IgD-negative memory B cell (primary cell): Measurements from ENCODE around the gene HNRNPUL1. TPM values are rescaled to one million over a fixed set of nuclear protein-coding genes. Genes with fewer than 3 reads are reported as not detected.

ENCODE experiments used
- H3K27ac Mint-ChIP-seq, 3 donors: one replicate each; pipeline ENCODE4 v1.8.0; 2020 to 2022; ENCODE audit warnings: mild to moderate bottlenecking in 3 of 3, mixed read lengths in 3 of 3, moderate library complexity in 1 of 3
- H3K27me3 Mint-ChIP-seq: one replicate; pipeline ENCODE4 v1.8.0; 2021; ENCODE audit warnings: mixed read lengths
- H3K36me3 Mint-ChIP-seq: one replicate; pipeline ENCODE4 v1.8.0; 2020; ENCODE audit warnings: mild to moderate bottlenecking, mixed read lengths
- H3K4me1 Mint-ChIP-seq, 3 donors: one replicate each; pipeline ENCODE4 v1.8.0; 2020 to 2022; ENCODE audit warnings: mixed read lengths in 3 of 3, mild to moderate bottlenecking in 1 of 3
- H3K4me3 Mint-ChIP-seq, 4 donors: one replicate each; pipeline ENCODE4 v1.8.0; 2020 to 2022; ENCODE audit warnings: mild to moderate bottlenecking in 4 of 4, mixed read lengths in 4 of 4, moderate library complexity in 3 of 4
- H3K9me3 Mint-ChIP-seq, 3 donors: one replicate each; pipeline ENCODE4 v1.8.0; 2020 to 2021; ENCODE audit warnings: mixed read lengths in 3 of 3, mild to moderate bottlenecking in 1 of 3
- polyA plus RNA-seq: library from polyadenylated mRNA; unstranded; fragments of 300-500 nt; fragmentation: Illumina TruSeq; gene quantifications from one replicate; pipeline ENCODE4 v1.2.3, GENCODE V29; 2021

The HNRNPUL1 gene
- polyA plus RNA-seq, 1 donor from 2014 or later: 80.9 TPM

- H3K4me1 Mint-ChIP-seq: peaks cover 44 to 55% (median 50%) of the 10 kb centered on the region in 3 donors
- H3K4me3 Mint-ChIP-seq: peak overlapping the region in 2 of 4 donors; percentile 47 to 78
- no peaks in the 10 kb centered on the region for H3K9me3 Mint-ChIP-seq
- H3K27ac Mint-ChIP-seq: peak overlapping the region; percentile 99 to 100 (median 100)
- no peaks in the 10 kb centered on the region for H3K27me3 Mint-ChIP-seq
- peaks cover 3% of the 10 kb centered on the region for H3K36me3 Mint-ChIP-seq
Observed at GRCh38 chr19:41305927-41306793, 42.0 kb downstream of the HNRNPUL1 start.

DNA sequence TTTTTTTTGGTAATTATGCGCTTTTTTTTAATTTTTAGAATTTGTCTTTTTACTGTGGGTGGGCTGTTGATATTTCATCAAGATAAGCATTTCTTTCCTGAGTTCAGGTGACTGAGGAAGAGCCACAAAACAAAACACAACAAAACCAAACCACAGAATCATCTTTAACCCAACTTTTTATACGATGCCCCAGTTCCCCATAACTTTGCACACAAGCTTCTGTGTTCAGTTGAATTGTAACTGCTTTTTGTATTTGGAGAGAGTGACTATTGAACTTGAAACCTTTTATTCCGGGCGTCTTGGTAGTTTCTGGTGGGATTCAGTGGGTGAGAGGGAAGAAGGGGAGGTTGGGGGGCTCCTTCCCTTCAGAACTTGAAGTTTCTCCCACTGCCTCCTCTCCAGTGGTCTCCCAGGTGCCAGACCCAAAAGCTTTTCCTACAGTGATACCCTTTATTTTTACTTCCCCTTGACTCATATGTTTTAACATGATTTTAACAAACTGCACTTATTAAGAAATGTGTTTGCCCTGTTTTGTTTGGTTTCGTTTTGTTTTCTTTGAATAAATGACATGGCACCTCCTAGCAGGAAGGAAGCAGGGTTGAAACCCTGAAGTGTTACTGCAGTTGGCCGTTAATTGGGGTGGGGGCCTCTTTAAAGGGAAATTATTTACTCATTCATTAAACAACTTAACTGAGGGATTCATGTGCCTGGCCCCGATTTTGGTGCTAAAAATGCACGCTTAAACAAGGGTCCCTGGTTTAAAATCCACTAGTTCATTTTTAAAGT is 43.1 kb downstream of the HNRNPUL1 start:
- no peaks in the 10 kb centered on the region for H3K9me3 Mint-ChIP-seq
- no peaks in the 10 kb centered on the region for H3K27me3 Mint-ChIP-seq
- H3K36me3 Mint-ChIP-seq: peaks cover 5% of the 10 kb centered on the region
- H3K27ac Mint-ChIP-seq: peak overlapping the region; percentile 99 to 100 (median 100)
- peaks cover 41 to 51% (median 42%) of the 10 kb centered on the region in 3 donors for H3K4me1 Mint-ChIP-seq
- peak overlapping the region; percentile 13 to 88 (median 66) for H3K4me3 Mint-ChIP-seq

DNA sequence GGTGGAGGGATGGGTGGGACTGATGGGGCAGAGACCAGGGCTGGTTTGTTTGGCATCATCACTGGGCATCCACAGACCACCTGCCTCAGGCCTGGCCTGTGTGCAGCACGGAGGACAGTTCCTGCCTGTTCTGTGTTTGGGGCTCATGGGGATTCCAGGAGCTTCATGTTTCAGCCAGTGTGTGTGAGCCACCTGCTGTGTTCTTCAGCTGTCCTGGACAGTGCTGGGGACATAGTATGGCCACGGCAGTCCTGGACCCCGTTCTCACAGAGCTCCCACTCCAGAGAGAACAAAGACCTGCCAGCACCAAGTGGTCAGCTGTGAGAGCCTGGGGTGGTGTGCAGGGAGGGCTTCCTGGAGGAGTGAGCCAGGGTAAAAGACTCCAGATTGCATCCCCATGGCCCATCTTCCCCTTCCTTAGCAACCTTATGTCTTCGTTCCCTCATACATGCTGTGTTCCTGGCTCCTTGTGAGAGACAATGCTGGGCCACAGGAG is 43.8 kb downstream of the HNRNPUL1 start:
- peak overlapping the region; percentile 97 to 99 (median 99) for H3K4me3 Mint-ChIP-seq
- no peaks in the 10 kb centered on the region for H3K9me3 Mint-ChIP-seq
- H3K27me3 Mint-ChIP-seq: no peaks in the 10 kb centered on the region
- peaks cover 34 to 50% (median 39%) of the 10 kb centered on the region in 3 donors for H3K4me1 Mint-ChIP-seq
- peak overlapping the region; percentile 99 to 100 (median 100) for H3K27ac Mint-ChIP-seq
- H3K36me3 Mint-ChIP-seq: peaks cover 3% of the 10 kb centered on the region

DNA sequence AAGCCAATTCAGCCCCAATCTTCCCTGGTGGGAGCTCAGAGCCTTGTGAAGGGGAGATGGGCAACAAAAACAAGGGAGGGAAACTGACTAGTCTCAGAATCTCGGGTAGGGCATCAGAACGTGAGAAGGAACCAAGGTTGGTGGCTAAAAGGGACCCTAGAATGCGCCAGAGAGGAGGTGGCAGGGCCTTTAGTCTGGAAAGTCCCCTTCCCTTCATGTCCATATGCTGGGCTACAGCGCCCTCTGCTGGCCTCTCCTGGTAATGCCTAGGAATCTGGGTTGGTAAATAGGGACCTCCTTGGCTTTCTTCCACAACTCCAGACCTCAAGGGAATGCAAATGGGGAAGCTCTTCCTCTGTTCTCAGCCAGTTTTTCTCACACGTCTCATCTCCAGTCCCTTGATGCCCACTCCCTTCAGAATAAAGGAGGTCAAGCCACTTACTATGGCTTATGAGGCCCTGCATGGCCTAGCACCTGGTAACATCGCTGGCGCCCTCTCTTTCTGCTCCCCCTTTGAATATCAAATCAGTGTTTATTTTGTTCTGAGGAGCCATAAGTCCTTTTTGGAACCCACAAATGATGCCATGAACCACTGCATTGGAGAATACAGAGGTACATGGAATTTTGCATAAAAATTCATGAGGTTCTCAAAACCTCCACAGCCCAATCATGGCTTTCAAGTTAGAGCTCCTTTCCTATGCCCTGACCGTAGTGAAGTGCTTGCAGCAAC is 44.4 kb downstream of the HNRNPUL1 start:
- peaks cover 37 to 53% (median 38%) of the 10 kb centered on the region in 3 donors for H3K4me1 Mint-ChIP-seq
- H3K9me3 Mint-ChIP-seq: no peaks in the 10 kb centered on the region
- no peaks in the 10 kb centered on the region for H3K27me3 Mint-ChIP-seq
- peak overlapping the region; percentile 97 to 99 (median 99) for H3K4me3 Mint-ChIP-seq
- H3K27ac Mint-ChIP-seq: peak overlapping the region; percentile 99 to 100 (median 100)
- peaks cover 3% of the 10 kb centered on the region for H3K36me3 Mint-ChIP-seq

DNA sequence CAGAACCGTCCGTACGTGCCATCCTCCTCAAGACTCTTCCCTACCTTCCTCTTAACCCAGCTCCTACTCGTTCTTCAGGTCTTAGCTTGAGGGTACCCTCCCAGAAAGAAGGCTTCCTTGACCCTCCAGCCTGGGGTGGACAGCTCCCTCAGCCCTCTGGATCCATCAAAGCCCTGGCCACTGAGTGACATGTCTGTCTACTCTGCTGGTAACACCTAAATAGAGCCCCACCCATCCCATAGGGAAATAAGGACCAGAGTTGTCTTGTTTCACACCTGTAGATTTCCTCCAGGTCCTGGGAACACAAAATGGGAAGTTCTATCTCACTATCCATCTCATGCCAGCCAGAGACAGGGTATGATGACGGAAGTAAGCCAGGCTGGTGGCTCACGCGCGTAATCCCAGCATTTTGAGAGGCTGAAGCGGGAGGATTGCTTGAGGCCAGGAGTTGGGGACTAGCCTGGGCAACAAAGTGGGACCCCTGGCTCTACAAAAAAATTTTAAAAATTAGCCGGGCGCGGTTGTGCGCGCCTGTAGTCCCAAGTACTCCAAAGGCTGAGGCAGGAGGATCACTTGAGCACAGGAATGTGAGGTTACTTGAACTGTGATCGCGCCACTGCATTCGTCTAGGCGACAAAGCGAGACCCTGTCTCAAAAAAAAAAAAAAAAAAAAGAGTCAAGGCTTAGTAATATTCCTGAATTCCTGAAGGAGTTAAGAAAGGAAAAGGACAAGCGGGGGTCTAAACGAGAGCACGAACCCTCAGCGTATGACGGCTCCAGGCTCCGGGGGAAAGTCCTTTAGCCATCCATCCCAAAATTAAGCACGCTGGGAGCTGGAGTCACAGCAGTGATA is 45.2 kb downstream of the HNRNPUL1 start:
- Mint-ChIP-seq H3K27me3 (no peaks in the 10 kb centered on the region), H3K9me3 (no peaks in the 10 kb centered on the region), H3K36me3 (peaks cover 3% of the 10 kb centered on the region), H3K27ac (peak overlapping the region; percentile 99 to 100 (median 100)), H3K4me3 (peak overlapping the region; percentile 97 to 99 (median 99)), H3K4me1 (peaks cover 37 to 51% (median 37%) of the 10 kb centered on the region in 3 donors)

- peaks cover 37 to 48% (median 37%) of the 10 kb centered on the region in 3 donors for H3K4me1 Mint-ChIP-seq
- H3K27me3 Mint-ChIP-seq: no peaks in the 10 kb centered on the region
- H3K9me3 Mint-ChIP-seq: no peaks in the 10 kb centered on the region
- peaks cover 3% of the 10 kb centered on the region for H3K36me3 Mint-ChIP-seq
- H3K27ac Mint-ChIP-seq: peak within 1 kb of the TSS; percentile 99 to 100 (median 100)
- peak within 1 kb of the TSS; percentile 97 to 99 (median 99) for H3K4me3 Mint-ChIP-seq
Observed at GRCh38 chr19:41310033-41310831, 46.1 kb downstream of the HNRNPUL1 start, which contains the start of gene CCDC97. Gene CCDC97 (plus strand): TSS chr19:41310172. CDS start chr19:41310311, 139 bp downstream.

- H3K36me3 Mint-ChIP-seq: peaks cover 3% of the 10 kb centered on the region
Observed at GRCh38 chr19:41311072-41311471, 46.9 kb downstream of the HNRNPUL1 start.

DNA sequence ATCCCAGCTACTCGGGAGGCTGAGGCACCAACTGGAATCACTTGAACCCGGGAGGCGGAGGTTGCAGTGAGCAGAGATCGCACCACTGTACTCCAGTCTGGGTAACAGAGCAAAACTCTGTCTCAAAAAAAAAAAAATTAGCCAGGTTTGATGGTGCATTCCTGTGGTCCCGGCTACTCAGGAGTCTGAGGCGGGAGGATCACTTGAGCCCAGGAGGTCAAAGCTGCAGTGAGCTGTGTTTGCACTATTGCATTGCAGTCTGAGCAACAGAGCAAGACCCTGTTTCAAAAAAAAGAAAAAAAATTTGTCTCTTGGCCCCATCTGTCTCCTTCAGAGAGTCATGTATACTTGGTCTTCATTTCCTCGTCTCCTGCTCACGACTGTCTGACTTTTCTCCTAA is 47.4 kb downstream of the HNRNPUL1 start:
- Mint-ChIP-seq H3K4me1 (peaks cover 36 to 49% (median 40%) of the 10 kb centered on the region in 3 donors), H3K36me3 (peaks cover 3% of the 10 kb centered on the region), H3K4me3 (peak overlapping the region; percentile 70 to 99 (median 90)), H3K27me3 (no peaks in the 10 kb centered on the region), H3K27ac (peak overlapping the region in 1 of 3 donors; percentile 78), H3K9me3 (no peaks in the 10 kb centered on the region)

More at GRCh38 chr19:41311072-41311471, 46.9 kb downstream of the HNRNPUL1 start:
- Mint-ChIP-seq H3K9me3 (no peaks in the 10 kb centered on the region), H3K4me1 (peaks cover 37 to 49% (median 38%) of the 10 kb centered on the region in 3 donors), H3K4me3 (peak overlapping the region; percentile 97 to 99 (median 99)), H3K27me3 (no peaks in the 10 kb centered on the region), H3K27ac (peak overlapping the region in 2 of 3 donors; percentile 100)

DNA sequence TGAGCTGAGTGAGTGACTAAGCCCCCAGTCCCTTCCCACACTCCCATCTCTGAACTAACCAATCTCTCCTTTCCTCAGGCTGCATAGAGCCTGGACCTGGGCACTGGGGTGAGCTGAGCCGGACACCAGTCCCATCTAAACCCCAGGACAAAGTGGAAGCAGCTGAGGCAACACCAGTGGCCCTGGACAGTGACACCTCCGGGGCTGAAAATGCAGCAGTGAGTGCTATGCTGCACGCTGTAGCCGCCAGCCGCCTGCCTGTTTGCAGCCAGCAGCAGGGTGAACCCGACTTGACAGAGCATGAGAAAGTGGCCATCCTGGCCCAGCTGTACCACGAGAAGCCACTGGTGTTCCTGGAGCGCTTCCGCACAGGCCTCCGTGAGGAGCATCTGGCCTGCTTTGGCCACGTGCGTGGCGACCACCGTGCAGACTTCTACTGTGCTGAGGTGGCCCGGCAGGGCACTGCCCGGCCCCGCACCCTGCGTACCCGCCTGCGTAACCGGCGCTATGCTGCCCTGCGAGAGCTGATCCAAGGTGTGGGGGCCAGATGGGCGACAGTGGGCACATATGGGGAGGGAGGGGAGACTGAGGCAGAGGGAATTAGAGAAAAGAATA is 52.2 kb downstream of the HNRNPUL1 start:
- H3K36me3 Mint-ChIP-seq: peaks cover 5% of the 10 kb centered on the region
- peaks cover 12 to 17% (median 15%) of the 10 kb centered on the region in 3 donors for H3K4me1 Mint-ChIP-seq

DNA sequence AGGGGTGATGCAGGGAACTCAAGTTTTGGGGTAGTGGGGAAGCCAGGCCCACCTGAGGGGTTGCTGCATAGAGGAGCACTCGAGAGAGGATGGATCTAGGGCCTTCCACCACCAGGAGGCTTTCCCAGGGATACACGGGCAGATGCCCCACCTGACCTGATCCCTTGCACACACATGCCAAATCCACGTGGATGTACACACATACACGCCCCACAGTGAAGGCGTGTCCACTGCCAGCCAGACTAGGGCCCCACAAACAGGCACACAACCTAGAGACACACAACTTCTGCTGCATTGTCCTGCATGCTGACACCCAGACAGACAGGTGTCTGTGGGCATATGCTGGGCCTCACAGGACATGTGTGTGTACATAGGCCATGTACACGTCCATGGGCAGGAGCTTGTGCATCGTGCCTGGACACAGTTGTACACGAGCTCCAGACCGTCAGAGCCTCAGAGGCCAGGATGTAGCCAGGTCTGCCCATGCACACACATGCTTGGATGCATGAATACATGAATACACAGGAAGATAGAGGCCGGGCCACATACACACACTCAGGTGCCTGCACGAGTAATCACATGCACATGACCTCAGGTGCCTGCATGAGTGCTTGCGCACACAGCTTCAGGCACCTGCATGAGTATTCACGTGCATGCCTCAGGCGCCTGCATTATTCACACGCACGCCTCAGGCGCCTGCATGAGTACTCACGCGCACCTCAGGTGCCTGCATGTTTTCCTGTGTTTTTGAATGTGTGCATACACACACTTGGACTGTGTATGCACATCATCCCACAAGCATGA is 54.7 kb downstream of the HNRNPUL1 start:
- Mint-ChIP-seq H3K4me1 (peaks cover 9 to 10% (median 10%) of the 10 kb centered on the region in 3 donors), H3K4me3 (peak overlapping the region in 1 of 4 donors; percentile 6), H3K9me3 (no peaks in the 10 kb centered on the region), H3K27me3 (no peaks in the 10 kb centered on the region), H3K27ac (peak overlapping the region; percentile 63 to 90 (median 86)), H3K36me3 (peaks cover 2% of the 10 kb centered on the region)

More for the DNA sequence above, 52.2 kb downstream of the HNRNPUL1 start:
- no peaks in the 10 kb centered on the region for H3K9me3 Mint-ChIP-seq
- peak overlapping the region in 2 of 3 donors; percentile 27 to 88 for H3K27ac Mint-ChIP-seq
- no peaks in the 10 kb centered on the region for H3K27me3 Mint-ChIP-seq
- peak overlapping the region in 2 of 4 donors; percentile 24 to 65 for H3K4me3 Mint-ChIP-seq

DNA sequence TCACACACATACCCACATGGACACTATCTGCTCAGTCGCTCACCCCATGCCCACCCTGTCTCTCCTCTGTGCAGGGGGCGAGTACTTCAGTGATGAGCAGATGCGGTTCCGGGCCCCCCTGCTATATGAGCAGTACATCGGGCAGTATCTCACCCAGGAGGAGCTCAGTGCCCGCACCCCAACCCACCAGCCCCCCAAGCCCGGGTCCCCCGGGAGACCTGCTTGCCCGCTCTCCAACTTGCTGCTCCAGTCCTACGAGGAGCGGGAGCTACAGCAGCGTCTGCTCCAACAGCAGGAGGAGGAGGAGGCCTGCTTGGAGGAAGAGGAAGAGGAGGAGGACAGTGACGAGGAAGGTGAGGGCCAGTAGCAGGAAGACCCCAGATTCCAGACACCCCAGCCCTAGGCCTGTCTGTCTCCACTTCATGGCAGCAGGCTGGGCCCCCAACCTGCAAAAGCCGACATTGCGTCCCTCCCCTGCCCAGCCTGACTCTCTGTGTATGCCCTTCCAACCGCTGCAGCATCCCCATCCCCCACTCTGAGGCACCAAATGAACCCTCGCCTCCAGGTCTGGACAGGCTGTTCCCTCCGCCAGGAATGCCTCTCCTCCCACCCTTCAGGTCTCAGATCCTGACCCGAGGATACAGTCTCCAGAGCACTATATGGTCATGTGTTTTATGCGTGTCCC is 55.5 kb downstream of the HNRNPUL1 start:
- Mint-ChIP-seq H3K9me3 (no peaks in the 10 kb centered on the region), H3K27ac (peak overlapping the region in 2 of 3 donors; percentile 63 to 90), H3K4me1 (peaks cover 16 to 17% (median 16%) of the 10 kb centered on the region in 3 donors), H3K4me3 (peak overlapping the region in 1 of 4 donors; percentile 41), H3K27me3 (no peaks in the 10 kb centered on the region), H3K36me3 (peaks cover 2% of the 10 kb centered on the region)
